Stimulated activated CD8-positive, alpha-beta memory T cell treated with anti-CD3 and anti-CD28 coated beads, Interleukin-7, amount 100 ng/mL, for 4 hours (primary cell): ENCODE data around the gene URAD.

Experiments
- DNase-seq, 2 donors: peaks; one replicate each; pipeline ENCODE4 v3.0.0-alpha.2; 2020; ENCODE audit warnings: low read depth in 2 of 2

URAD gene

GRCh38 chr13:27956576-27957300 lies 31.8 kb downstream of the URAD start:
- DNase-seq: no peak

- no peak for DNase-seq
These were observed 33.4 kb downstream of the URAD start for GRCh38 chr13:27955014-27955591.

GRCh38 chr13:27954406-27954851 lies 34.1 kb downstream of the URAD start:
- DNase-seq: no peak

GRCh38 chr13:27953676-27954405 lies 34.7 kb downstream of the URAD start:
- peak in 1 of 2 donors; percentile 24 for DNase-seq

- DNase-seq: no peak
These were observed 35.4 kb downstream of the URAD start for GRCh38 chr13:27952876-27953675.

- DNase-seq: no peak
These were observed 45.5 kb downstream of the URAD start for GRCh38 chr13:27942972-27943371.

- no peak for DNase-seq
These were observed 54.7 kb downstream of the URAD start for GRCh38 chr13:27933580-27934328.

- DNase-seq: no peak
These were observed 55.4 kb downstream of the URAD start for GRCh38 chr13:27933118-27933517.

- no peak for DNase-seq
These were observed 58.6 kb downstream of the URAD start for GRCh38 chr13:27929868-27930267.

- DNase-seq: no peak
These were observed 59.4 kb downstream of the URAD start for GRCh38 chr13:27928805-27929753.

- DNase-seq: no peak
These were observed 60.1 kb downstream of the URAD start for GRCh38 chr13:27928353-27928804.
